ENCODE data around the gene DICER1.
A peak's percentile ranks its signal among the peaks of the same experiment; 100 is the strongest.

Gene DICER1

DNA sequence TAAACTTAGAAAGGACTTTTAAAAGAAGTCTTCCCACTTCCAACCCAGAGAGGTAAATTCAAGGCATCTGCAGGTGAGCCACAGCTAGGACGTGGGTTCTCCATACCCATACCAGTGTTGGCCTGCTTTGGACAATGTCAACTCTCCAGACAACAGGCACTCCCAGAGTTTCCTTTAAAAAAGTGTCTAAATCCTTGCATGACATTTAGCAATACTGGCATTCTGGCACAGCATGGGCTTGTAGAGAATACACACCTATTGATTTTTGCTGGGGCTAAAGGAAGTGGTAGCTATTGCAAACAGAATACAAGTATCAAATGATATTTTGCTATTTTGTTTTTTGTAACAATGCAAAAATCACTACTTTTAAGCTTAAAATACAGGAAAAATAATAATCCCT is 25.8 kb upstream of the DICER1 start:
- TF ChIP-seq, protein P1, sequence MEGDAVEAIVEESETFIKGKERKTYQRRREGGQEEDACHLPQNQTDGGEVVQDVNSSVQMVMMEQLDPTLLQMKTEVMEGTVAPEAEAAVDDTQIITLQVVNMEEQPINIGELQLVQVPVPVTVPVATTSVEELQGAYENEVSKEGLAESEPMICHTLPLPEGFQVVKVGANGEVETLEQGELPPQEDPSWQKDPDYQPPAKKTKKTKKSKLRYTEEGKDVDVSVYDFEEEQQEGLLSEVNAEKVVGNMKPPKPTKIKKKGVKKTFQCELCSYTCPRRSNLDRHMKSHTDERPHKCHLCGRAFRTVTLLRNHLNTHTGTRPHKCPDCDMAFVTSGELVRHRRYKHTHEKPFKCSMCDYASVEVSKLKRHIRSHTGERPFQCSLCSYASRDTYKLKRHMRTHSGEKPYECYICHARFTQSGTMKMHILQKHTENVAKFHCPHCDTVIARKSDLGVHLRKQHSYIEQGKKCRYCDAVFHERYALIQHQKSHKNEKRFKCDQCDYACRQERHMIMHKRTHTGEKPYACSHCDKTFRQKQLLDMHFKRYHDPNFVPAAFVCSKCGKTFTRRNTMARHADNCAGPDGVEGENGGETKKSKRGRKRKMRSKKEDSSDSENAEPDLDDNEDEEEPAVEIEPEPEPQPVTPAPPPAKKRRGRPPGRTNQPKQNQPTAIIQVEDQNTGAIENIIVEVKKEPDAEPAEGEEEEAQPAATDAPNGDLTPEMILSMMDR (IDR thresholded peaks at IDR 0.05), result no peak

DNA sequence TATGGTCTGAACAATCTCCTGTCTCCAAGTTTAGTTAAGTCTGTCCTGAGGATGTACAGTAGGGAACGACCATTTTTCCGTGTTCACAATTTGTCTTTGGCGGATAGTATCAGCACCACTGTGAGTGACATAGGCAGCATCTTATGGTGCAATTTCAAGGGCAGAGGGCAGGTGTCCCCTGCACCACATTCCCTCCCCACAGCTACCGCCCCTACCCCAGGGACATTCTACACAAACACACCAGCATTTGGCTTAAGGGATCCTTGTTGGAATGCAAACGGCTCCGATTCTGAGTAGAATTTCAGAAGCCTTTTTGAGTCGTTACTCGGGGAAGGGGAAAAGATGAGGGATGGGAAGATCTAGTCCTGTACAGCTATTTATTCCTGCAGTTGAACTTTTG is 25.1 kb upstream of the DICER1 start:
- TF ChIP-seq, protein P1 (IDR thresholded peaks at IDR 0.05), result no peak

DNA sequence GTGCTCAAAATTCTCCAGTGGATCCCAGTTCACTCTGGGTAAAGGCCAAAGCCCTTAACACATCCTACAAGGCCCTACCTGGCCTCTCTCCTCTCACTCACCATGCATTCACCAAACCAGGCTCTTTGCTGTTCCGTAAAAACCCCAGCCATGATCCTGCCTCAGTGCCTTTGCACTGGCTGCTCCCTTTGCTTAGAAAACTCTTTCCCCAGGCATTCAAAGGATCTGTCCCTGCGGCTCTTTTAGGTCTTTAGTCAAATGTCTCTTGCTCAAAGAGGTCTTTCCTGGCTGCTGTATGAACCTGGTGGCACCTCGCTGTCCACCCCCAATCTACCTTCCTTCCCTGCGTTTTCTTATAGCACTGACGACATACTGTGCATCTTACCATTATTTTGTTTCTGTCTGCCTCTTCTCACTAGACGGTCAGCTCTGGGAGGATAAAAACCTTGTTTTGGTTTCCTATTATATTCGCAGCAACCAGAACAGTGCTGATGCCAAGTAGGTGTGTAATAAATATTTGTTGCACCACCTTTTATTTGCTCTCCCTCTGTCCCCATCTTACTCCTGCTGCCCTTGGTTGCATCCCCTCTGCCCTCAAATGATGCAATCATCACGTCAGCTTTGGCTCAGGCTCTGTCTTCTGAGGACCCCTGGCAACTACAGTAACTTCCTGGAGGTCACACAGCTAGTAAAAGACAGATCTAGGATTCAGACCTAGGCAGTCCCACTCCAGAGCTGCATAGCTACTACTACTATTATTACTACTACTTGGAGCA is 23.8 kb upstream of the DICER1 start:
- TF ChIP-seq, protein P1 (IDR thresholded peaks at IDR 0.05), result no peak

DNA sequence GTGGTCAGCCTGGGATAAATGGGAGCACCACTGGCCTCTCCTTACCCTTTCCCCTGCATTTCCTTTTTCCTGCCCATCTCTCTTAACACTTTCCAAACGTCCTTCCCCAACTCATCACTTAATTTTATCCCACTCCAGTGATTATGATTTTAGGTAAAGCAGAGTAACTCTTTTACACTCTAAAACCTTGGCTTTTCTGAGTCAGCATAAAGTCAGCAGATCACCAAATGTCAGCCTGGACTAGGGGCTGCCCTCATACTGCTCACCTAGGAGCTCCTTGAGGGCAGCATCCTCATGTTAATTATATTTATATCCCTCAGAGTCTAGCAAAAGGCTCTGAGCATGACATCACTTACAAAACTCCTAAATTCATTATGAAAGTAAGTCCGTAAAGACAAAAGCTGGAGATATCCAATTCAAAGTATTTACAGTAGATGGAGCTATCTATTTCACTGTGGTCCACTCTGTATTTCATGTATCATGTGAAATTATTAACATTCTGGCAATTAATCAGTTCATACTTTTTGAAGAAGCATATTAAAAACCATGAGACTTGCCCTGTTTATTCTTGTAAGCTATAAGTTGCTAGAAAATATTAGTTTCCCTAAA is 17.0 kb upstream of the DICER1 start:
- TF ChIP-seq, protein P1 (IDR thresholded peaks at IDR 0.05), result peak; percentile 14; the same call in 1 of the 2 replicates

DNA sequence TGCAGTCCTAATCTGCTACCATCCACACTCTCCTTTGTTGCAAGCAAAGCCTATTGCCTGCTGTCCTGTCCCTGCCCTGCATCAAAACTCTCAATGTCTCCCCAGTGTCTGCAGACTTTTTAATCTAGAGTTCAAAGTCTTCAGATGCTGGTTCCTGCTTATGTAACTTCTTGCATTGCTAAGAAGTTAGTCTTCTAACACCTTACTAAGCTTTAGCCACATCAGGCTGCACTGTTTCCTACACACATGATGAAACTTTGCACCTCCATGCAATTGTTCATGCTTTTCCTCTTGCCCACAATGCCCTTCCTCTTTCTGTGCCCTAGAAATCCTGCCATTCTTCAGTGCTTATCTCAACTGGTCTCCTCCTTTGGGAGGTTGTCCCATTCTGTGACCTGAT is 16.2 kb upstream of the DICER1 start:
- TF ChIP-seq, protein P1 (IDR thresholded peaks at IDR 0.05), result no peak

DNA sequence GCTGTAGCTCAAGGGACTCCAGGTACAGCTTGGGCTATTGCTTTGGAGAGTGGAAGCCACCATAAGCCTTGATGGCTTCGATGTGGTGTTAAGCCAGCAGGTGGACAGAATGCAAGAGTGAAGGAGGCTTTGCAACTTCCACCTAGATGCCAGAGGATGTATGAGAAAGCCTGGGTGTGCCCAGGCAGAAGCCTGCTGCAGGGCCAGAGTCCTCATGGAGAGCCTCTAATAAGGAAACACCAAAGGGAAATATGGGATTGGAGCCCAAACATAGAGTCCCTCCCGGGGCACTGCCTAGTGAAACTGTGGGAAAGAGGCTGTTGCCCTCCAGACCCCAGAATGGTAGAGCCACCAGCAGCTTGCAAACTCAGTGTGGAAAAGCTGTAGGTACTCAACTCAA is 9.8 kb upstream of the DICER1 start:
- TF ChIP-seq, protein P1 (IDR thresholded peaks at IDR 0.05), result no peak

DNA sequence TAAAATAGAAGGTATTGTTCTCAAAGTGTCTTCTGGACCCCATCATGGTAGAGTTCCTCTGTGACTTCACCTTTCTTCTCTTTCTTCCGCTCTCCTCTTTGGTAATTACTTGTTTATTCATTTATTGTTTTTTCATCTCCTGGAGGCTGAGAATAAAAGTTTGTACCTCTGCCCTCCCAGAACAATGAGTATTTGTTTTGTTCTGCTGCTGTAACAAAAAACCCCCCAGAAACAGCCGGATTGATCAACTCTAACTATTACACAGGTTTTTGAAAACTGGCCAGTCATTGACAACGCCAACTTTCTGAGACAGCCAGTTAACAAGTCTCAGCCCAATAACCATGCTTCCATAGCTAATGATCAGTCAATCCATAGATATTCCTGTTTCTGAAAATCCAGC is 8.2 kb upstream of the DICER1 start:
- TF ChIP-seq, protein P1 (IDR thresholded peaks at IDR 0.05), result no peak

Data from LNCAP (cell line).